HepG2 (cell line): ENCODE measurements around the gene CLIC4. TPM values are rescaled to one million over a fixed set of nuclear protein-coding genes. Genes with fewer than 3 reads are reported as not detected.

Experiments used
- ATF2 ChIP-seq: sonication (generic); formaldehyde crosslinking; IDR thresholded peaks from 2 replicates; pipeline ENCODE4 v1.4.0; 2020; ENCODE audit warnings: missing genetic modification reagents
- BATF2 ChIP-seq: sonication (generic); formaldehyde crosslinking; IDR thresholded peaks from 2 replicates; pipeline ENCODE4 v1.8.0; 2022; ENCODE audit warnings: mild to moderate bottlenecking, missing genetic modification reagents, moderate library complexity
- EP300 ChIP-seq, 3 experiments: sonication (generic) in 1 of 3; formaldehyde crosslinking in 1 of 3; IDR thresholded peaks; 2 replicates each; pipeline versions ENCODE4 v1.5.1 to v1.6.1; 2011 to 2020; ENCODE audit warnings: low read depth in 2 of 3, low read length in 2 of 3, borderline replicate concordance in 1 of 3, improper control_type of control experiment in 1 of 3, mild to moderate bottlenecking in 1 of 3, missing genetic modification reagents in 1 of 3, moderate library complexity in 1 of 3
- ETV5 ChIP-seq: IDR thresholded peaks from 2 replicates; pipeline ENCODE4 v1.6.1; 2018; ENCODE audit warnings: missing biosample characterization, missing genetic modification reagents, inconsistent platforms, borderline replicate concordance
- GMEB1 ChIP-seq: sonication (generic); formaldehyde crosslinking; IDR thresholded peaks from 2 replicates; pipeline ENCODE4 v1.5.1; 2020; ENCODE audit warnings: missing genetic modification reagents, mild to moderate bottlenecking, borderline replicate concordance
- HDAC2 ChIP-seq: sonication (generic); formaldehyde crosslinking; IDR thresholded peaks from 2 replicates; pipeline ENCODE4 v1.4.0; 2020; ENCODE audit warnings: missing genetic modification reagents
- HNF1B ChIP-seq: sonication (generic); formaldehyde crosslinking; IDR thresholded peaks from 2 replicates; pipeline ENCODE4 v1.5.1; 2020; ENCODE audit warnings: mild to moderate bottlenecking, moderate library complexity, missing genetic modification reagents
- IRF2 ChIP-seq: IDR thresholded peaks from 2 replicates; pipeline ENCODE4 v1.6.1; 2018; ENCODE audit warnings: missing genetic modification reagents, missing compliant biosample characterization
- MED1 ChIP-seq: sonication (generic); formaldehyde crosslinking; IDR thresholded peaks from 2 replicates; pipeline ENCODE4 v1.4.0; 2020; ENCODE audit warnings: missing genetic modification reagents
- SRY ChIP-seq: sonication (generic); formaldehyde crosslinking; IDR thresholded peaks from 2 replicates; pipeline ENCODE4 v1.8.0; 2022; ENCODE audit warnings: mild to moderate bottlenecking, missing genetic modification reagents
- TCF7 ChIP-seq: sonication (generic); IDR thresholded peaks from 2 replicates; pipeline ENCODE4 v1.6.1; 2016; ENCODE audit warnings: antibody characterized with exemption, low read depth
- TFDP1 ChIP-seq: IDR thresholded peaks from 2 replicates; pipeline ENCODE4 v1.6.1; 2016; ENCODE audit warnings: missing compliant biosample characterization, missing genetic modification reagents, borderline replicate concordance
- YEATS2 ChIP-seq: sonication (generic); formaldehyde crosslinking; IDR thresholded peaks from 2 replicates; pipeline ENCODE4 v1.4.0; 2020; ENCODE audit warnings: missing genetic modification reagents, borderline replicate concordance
- ZBTB7B ChIP-seq: sonication (generic); formaldehyde crosslinking; IDR thresholded peaks from 2 replicates; pipeline ENCODE4 v1.4.0; 2020; ENCODE audit warnings: missing genetic modification reagents
- ZFX ChIP-seq: sonication (generic); formaldehyde crosslinking; IDR thresholded peaks from 2 replicates; pipeline ENCODE4 v1.4.0; 2020; ENCODE audit warnings: mild to moderate bottlenecking, low read depth, missing genetic modification reagents, moderate library complexity
- ZNF124 ChIP-seq: sonication (generic); formaldehyde crosslinking; IDR thresholded peaks from 2 replicates; pipeline ENCODE4 v1.4.0; 2020; ENCODE audit warnings: missing genetic modification reagents
- ZNF263 ChIP-seq: sonication (generic); formaldehyde crosslinking; IDR thresholded peaks from 2 replicates; pipeline ENCODE4 v1.4.0; 2020; ENCODE audit warnings: missing genetic modification reagents
- ZNF414 ChIP-seq: sonication (generic); formaldehyde crosslinking; IDR thresholded peaks from 2 replicates; pipeline ENCODE4 v1.5.0; 2020; ENCODE audit warnings: missing genetic modification reagents
- ZNF614 ChIP-seq: IDR thresholded peaks from 2 replicates; pipeline ENCODE4 v1.6.1; 2018; ENCODE audit warnings: missing biosample characterization, missing genetic modification reagents, inconsistent platforms, borderline replicate concordance
- ZNF777 ChIP-seq: sonication (generic); formaldehyde crosslinking; IDR thresholded peaks from 2 replicates; pipeline ENCODE4 v1.4.0; 2020; ENCODE audit warnings: missing genetic modification reagents
- polyA plus RNA-seq, 8 experiments: library from polyadenylated mRNA; depleted of rRNA in 3 of 8; stranded (reverse) in 7 of 8; unstranded in 1 of 8; fragments of >200 nt; fragmentation: Illumina TruSeq in 4 of 8; extraction: Trizol in 4 of 8; gene quantifications; 2 replicates each; pipeline versions ENCODE4 v1.2.1 to v1.2.3, GENCODE V29; 2011 to 2016; ENCODE audit warnings: low read depth in 4 of 8, missing spikeins in 1 of 8, mixed read lengths in 1 of 8; ENCODE audit not compliant: insufficient read depth in 1 of 8
- total RNA-seq, 5 experiments: library from RNA; depleted of rRNA; stranded (reverse); fragments of >200 nt; fragmentation: Illumina TruSeq; extraction: Trizol; gene quantifications; 2 replicates each; pipeline ENCODE4 v1.2.3, GENCODE V29; 2016; ENCODE audit warnings: low read depth in 1 of 5
- TF ChIP-seq, protein P1 (sequence below): IDR thresholded peaks from 2 replicates; pipeline ENCODE4 v1.6.1; 2016; ENCODE audit warnings: missing genetic modification reagents, missing compliant biosample characterization

Gene CLIC4
- total and polyA plus RNA-seq, 2 of the 13 experiments (the other 11 are each of a cell fraction or from before 2014, with no cell fraction given) = 23.3 to 77.4 TPM

DNA sequence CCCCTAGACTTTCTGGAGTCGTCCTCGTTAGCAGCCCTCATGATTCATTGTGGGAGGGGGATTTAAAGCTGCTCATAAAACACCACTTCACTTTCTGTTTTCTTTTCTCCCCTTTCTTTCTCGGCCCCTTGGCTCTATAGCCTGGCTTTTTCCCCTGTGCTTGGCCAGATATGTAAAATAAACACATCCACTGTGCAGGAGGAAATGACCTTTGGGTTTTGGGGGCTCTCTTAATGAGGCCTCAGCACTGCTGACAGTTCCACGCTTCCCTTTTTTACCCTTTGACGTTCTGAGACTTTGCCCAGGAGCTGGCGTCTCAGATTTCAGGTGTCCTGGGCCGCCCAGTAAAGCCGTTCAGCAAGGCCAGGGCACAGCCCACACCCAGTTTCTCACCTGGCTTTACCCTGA lies 119.1 kb downstream of the CLIC4 start (continued):
- peak in 1 of 2 experiments; percentile 65; a peak in 1 of 4 replicates for TF ChIP-seq EP300 (IDR thresholded peaks at IDR 0.05; ENCODE audit: low read depth in 2 of 2, low read length in 2 of 2)
- TF ChIP-seq EP300 (CRISPR knock-in tag; IDR thresholded peaks at IDR 0.05; ENCODE audit: borderline replicate concordance) = no peak
- TF ChIP-seq BATF2 (CRISPR knock-in tag) = no peak
- 0 out of 2 replicates have a peak, but pooled peaks have one; percentile 42 for TF ChIP-seq ZNF124 (CRISPR knock-in tag)
- TF ChIP-seq IRF2 (CRISPR knock-in tag) = peak; percentile 55; the same call in 1 of the 2 replicates
- TF ChIP-seq ZFX (CRISPR knock-in tag) = peak; percentile 36; the same call in 1 of the 2 replicates
- peak; percentile 28; the same call in 1 of the 2 replicates for TF ChIP-seq TFDP1 (CRISPR knock-in tag)
- TF ChIP-seq ZNF414 = no peak
- TF ChIP-seq HNF1B = peak; percentile 52; the same call in 1 of the 2 replicates
- peak; percentile 62 for TF ChIP-seq MED1 (CRISPR knock-in tag)
- TF ChIP-seq SRY = no peak
- TF ChIP-seq TCF7 = peak; percentile 37; the same call in 1 of the 2 replicates
- peak; percentile 68; the same call in 1 of the 2 replicates for TF ChIP-seq HDAC2 (CRISPR knock-in tag)
- 0 out of 2 replicates have a peak, but pooled peaks have one; percentile 34 for TF ChIP-seq ZNF614 (CRISPR knock-in tag)
- TF ChIP-seq, protein P1, sequence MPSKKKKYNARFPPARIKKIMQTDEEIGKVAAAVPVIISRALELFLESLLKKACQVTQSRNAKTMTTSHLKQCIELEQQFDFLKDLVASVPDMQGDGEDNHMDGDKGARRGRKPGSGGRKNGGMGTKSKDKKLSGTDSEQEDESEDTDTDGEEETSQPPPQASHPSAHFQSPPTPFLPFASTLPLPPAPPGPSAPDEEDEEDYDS (CRISPR knock-in tag) = 0 out of 2 replicates have a peak, but pooled peaks have one; percentile 11
- peak; percentile 97; the same call in 1 of the 2 replicates for TF ChIP-seq ZBTB7B (CRISPR knock-in tag)
- TF ChIP-seq ZNF777 (CRISPR knock-in tag) = no peak
- TF ChIP-seq ATF2 = 0 out of 2 replicates have a peak, but pooled peaks have one; percentile 34
- peak; percentile 11; the same call in 1 of the 2 replicates for TF ChIP-seq ZNF263 (CRISPR knock-in tag)
- peak; percentile 41; the same call in 1 of the 2 replicates for TF ChIP-seq GMEB1
- peak; percentile 80; the same call in 1 of the 2 replicates for TF ChIP-seq ETV5
- peak; percentile 17; the same call in 1 of the 2 replicates for TF ChIP-seq YEATS2 (CRISPR knock-in tag)
